Aorta (tissue), 5 donors: ENCODE data around the gene RNF31. TPM values are rescaled to one million over a fixed set of nuclear protein-coding genes. Genes with fewer than 3 reads are reported as not detected.

ENCODE experiments used
- ATAC-seq: fragments of 200-7000 bp; cut with Tn5 transposase; one replicate; pipeline ENCODE4 v1.9.1; 2022; ENCODE audit warnings: moderate library complexity; ENCODE audit not compliant: low FRiP score
- DNase-seq, 2 donors: peaks; one replicate each; pipeline ENCODE4 v3.0.0-alpha.2; 2020
- H3K27ac ChIP-seq, 2 donors: one replicate each; pipeline ENCODE4 v1.5.1; 2013; ENCODE audit warnings: low read length in 2 of 2, mild to moderate bottlenecking in 2 of 2, moderate library complexity in 2 of 2, control low read depth in 1 of 2, inconsistent platforms in 1 of 2, low read depth in 1 of 2
- H3K27me3 ChIP-seq, 2 donors: one replicate each; pipeline ENCODE4 v1.6.1; 2013; ENCODE audit warnings: control low read depth in 1 of 2, low read length in 1 of 2, mild to moderate bottlenecking in 1 of 2, moderate library complexity in 1 of 2; ENCODE audit not compliant: insufficient read depth in 2 of 2, control insufficient read depth in 1 of 2
- H3K36me3 ChIP-seq, 2 donors: one replicate each; pipeline ENCODE4 v1.6.1; 2013; ENCODE audit warnings: control low read depth in 1 of 2, low read length in 1 of 2, mild to moderate bottlenecking in 1 of 2; ENCODE audit not compliant: insufficient read depth in 2 of 2, control insufficient read depth in 1 of 2
- H3K4me1 ChIP-seq, 2 donors: one replicate each; pipeline ENCODE4 v1.6.1; 2013; ENCODE audit warnings: low read length in 2 of 2, control low read depth in 1 of 2, mild to moderate bottlenecking in 1 of 2, moderate library complexity in 1 of 2; ENCODE audit not compliant: insufficient read depth in 2 of 2, control insufficient read depth in 1 of 2
- H3K4me3 ChIP-seq, 2 donors: one replicate each; pipeline ENCODE4 v1.5.1; 2013; ENCODE audit warnings: low read length in 2 of 2, control low read depth in 1 of 2, mild to moderate bottlenecking in 1 of 2
- H3K9me3 ChIP-seq: one replicate; pipeline ENCODE4 v1.6.1; 2013; ENCODE audit warnings: mild to moderate bottlenecking, low read length; ENCODE audit not compliant: control insufficient read depth
- WGBS, 2 donors: extraction: QIAGEN DNeasy Blood & Tissue Kit; methylation state at CpG; one replicate each; pipeline ENCODE4 v1.1.7; 2013; 5-methylcytosine and 5-hydroxymethylcytosine counted together
- intact Hi-C, 2 donors: fragments of 100-400 bp; cut with DNase I; formaldehyde crosslinking; loops; one replicate each; pipeline versions ENCODE4 v1.14.2 to v1.15.0; 2022
- polyA plus RNA-seq, 2 donors: library from polyadenylated mRNA; stranded (reverse); fragments of 200-250 nt; gene quantifications; one replicate each; pipeline ENCODE4 v1.2.3, GENCODE V29; 2013
- total RNA-seq, 2 donors: library from RNA; stranded (reverse); fragmentation: NEBNext Ultra II Directional; extraction: Animal tissue kit (Norgen Biotek cat#: 25700); gene quantifications; one replicate each; pipeline ENCODE4 v1.2.1, GENCODE V29; 2021
- donor health status: healthy with polysubstance abuse.
- donor health status: Bipolar disorder and iron deficiency.
- donor health status: DM: no; HTN: no; CAD: no.
- donor health status: DM: no; HTN: no; CAD: no.
- donor health status: DM: yes; HTN: yes; CAD: no.

Gene RNF31
- total and polyA plus RNA-seq, 4 donors = 9.1 to 167 (median 56.3) TPM

DNA sequence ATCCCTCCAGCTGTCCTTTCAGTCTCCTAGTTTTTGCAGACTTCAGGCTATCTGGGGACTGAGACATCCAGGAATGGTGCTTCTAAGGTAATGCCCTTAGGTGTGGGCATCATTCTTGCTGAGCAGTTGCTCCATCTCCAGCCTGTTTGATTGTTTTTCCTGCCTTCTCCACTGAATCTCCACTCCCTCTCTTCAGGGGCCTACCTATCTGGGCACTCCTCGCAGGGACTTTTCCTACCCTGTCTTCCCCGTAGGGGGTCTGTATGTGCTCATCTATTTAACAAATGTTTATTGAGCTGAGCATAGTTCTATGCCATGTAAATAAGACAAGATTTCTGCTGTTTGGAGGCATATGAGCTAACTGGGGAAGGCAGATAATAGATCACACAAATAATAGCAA, 14.3 kb upstream of the RNF31 start:
- DNase-seq (no peak), ATAC-seq (no peak)
- Histone ChIP-seq H3K9me3 (no peaks in the 10 kb centered on the region), H3K36me3 (no peaks in the 10 kb centered on the region), H3K27me3 (no peaks in the 10 kb centered on the region), H3K27ac (no peak overlapping the region), H3K4me3 (no peak overlapping the region), H3K4me1 (no peaks in the 10 kb centered on the region)
- intact Hi-C loops = loop anchor here in 1 of 2 donors (1.0 kb wide), 1 partner anchor 17 kb away; no protein-coding TSS in a partner anchor
- WGBS, 2 donors = 93 to 94% methylated on average over 2 of the region's 2 CpGs

GRCh38 chr14:24133735-24134134, 13.6 kb upstream of the RNF31 start:
- Histone ChIP-seq H3K4me3 (no peak overlapping the region), H3K27ac (no peak overlapping the region), H3K4me1 (no peaks in the 10 kb centered on the region), H3K27me3 (no peaks in the 10 kb centered on the region), H3K9me3 (no peaks in the 10 kb centered on the region), H3K36me3 (no peaks in the 10 kb centered on the region)
- intact Hi-C loops = loop anchor here in 1 of 2 donors (1.0 kb wide), 1 partner anchor 17 kb away; no protein-coding TSS in a partner anchor
- ATAC-seq = no peak
- 96 to 97% methylated on average over 1 of the region's 1 CpG for WGBS, 2 donors
- DNase-seq = no peak

DNA sequence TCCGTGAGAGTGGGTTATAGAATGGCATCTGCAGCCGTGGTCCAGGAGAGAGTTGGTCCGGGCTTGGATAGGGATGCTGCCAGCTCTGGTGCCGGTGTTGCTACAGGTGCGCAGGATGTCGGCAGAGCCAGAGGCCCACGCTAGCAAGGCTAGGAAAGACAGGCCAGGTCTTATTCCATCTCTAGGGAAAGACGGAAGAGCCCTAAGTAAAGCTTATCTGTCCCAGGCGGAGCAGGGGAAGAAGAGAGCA, 11.8 kb upstream of the RNF31 start:
- DNase-seq (no peak), ATAC-seq (peak; percentile 1)
- Histone ChIP-seq H3K4me3 (peak overlapping the region; percentile 36 to 92), H3K4me1 (no peaks in the 10 kb centered on the region), H3K36me3 (no peaks in the 10 kb centered on the region), H3K9me3 (no peaks in the 10 kb centered on the region), H3K27ac (peak overlapping the region in 1 of 2 donors; percentile 26), H3K27me3 (no peaks in the 10 kb centered on the region)
- intact Hi-C loops = no loop called here
- 2% methylated on average over 9 of the region's 9 CpGs for WGBS, 2 donors

- no peaks in the 10 kb centered on the region for H3K4me1 ChIP-seq
- ATAC-seq (peak; percentile 99), DNase-seq (peak; percentile 96 to 98)
- H3K27ac ChIP-seq = peak within 1 kb of the TSS in 1 of 2 donors; percentile 26
- no peaks in the 10 kb centered on the region for H3K27me3 ChIP-seq
- H3K9me3 ChIP-seq = no peaks in the 10 kb centered on the region
- 0 to 1% methylated on average over 39 to 75 of the region's 75 CpGs for WGBS, 2 donors
- intact Hi-C loops = no loop called here
- peak within 1 kb of the TSS; percentile 71 to 92 for H3K4me3 ChIP-seq
- no peaks in the 10 kb centered on the region for H3K36me3 ChIP-seq
Observed at GRCh38 chr14:24135834-24136683, 11.2 kb upstream of the RNF31 start, which contains the start of gene PSME1. Gene PSME1 (plus strand): TSS chr14:24136194. CDS start chr14:24136263, 69 bp downstream.

DNA sequence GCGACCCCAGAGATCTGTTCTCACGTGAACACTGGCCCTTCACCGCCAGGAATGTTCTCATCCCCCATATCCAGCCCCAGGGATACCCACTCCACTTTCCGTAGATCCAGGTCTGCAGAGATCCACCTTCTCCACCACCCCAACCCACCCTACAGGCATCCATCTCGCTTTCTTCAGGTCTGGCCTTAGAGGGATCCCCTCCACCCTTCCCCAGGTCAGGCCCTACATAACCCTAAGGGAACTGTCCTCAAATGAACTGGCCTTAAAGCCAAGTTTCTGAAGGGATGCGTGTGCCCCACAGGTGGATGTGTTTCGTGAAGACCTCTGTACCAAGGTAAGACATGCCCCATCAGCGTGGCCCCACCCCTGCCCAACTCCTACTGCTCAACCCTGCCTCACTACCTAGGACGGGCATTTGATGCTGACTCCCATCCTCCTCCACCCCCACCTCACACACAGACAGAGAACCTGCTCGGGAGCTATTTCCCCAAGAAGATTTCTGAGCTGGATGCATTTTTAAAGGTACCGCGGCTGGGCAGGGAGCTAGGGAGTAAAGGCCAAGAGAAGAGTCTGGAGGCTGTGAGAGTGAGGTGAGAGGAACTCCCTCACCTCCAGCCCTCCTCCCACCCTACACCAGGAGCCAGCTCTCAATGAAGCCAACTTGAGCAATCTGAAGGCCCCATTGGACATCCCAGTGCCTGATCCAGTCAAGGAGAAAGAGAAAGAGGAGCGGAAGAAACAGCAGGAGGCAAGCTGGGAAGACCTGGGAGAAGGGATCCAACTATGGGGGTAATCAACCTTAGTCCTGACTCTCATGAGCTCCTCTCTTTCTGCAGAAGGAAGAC, 10.4 kb upstream of the RNF31 start:
- ATAC-seq = no peak
- 33 to 41% methylated on average over 13 of the region's 13 CpGs for WGBS, 2 donors
- H3K4me1 ChIP-seq = no peaks in the 10 kb centered on the region
- no peaks in the 10 kb centered on the region for H3K9me3 ChIP-seq
- peak overlapping the region in 1 of 2 donors; percentile 14 for H3K27ac ChIP-seq
- no peaks in the 10 kb centered on the region for H3K36me3 ChIP-seq
- H3K4me3 ChIP-seq = peak overlapping the region; percentile 71 to 92
- intact Hi-C loops = no loop called here
- peak; percentile 34 to 36 for DNase-seq
- no peaks in the 10 kb centered on the region for H3K27me3 ChIP-seq

GRCh38 chr14:24137529-24138395, 9.5 kb upstream of the RNF31 start:
- Histone ChIP-seq H3K9me3 (no peaks in the 10 kb centered on the region), H3K4me1 (no peaks in the 10 kb centered on the region), H3K36me3 (no peaks in the 10 kb centered on the region), H3K27me3 (no peaks in the 10 kb centered on the region), H3K27ac (no peak overlapping the region), H3K4me3 (no peak overlapping the region)
- DNase-seq (peak; percentile 21 to 74), ATAC-seq (no peak)
- WGBS, 2 donors = 88 to 91% methylated on average over 8 of the region's 8 CpGs
- intact Hi-C loops = no loop called here

DNA sequence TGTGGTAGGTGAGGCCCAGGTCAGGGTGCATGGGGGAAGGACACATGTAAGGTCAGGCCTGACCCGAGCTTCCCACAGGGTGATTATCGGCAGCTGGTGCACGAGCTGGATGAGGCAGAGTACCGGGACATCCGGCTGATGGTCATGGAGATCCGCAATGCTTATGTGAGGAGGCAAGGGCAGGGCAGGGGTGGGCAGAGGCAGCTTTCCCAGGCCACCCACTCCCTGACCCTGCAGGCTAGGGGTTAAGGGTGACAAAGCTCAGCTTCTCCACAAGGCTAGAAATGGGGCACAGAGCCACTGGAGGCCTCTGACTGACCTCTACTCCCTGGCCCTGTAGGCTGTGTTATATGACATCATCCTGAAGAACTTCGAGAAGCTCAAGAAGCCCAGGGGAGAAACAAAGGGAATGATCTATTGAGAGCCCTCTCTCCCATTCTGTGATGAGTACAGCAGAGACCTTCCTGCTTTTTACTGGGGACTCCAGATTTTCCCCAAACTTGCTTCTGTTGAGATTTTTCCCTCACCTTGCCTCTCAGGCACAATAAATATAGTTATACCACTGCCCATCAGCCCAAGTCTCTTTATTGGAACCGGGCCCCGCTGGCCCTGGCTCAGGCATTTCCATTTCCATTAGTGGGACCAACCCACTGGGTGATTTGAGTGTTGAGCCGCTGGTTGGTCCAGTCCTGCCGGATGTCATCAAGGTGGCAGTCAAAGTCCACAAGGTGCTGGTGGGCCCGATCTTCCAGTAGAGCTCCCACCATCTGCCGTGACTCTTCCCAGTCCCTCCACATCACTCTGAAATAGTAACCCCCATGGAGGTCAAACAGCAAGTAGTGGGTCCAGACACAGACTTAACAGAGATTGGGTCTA, 8.7 kb upstream of the RNF31 start:
- Histone ChIP-seq H3K4me1 (no peaks in the 10 kb centered on the region), H3K9me3 (no peaks in the 10 kb centered on the region), H3K27me3 (no peaks in the 10 kb centered on the region), H3K36me3 (no peaks in the 10 kb centered on the region), H3K27ac (no peak overlapping the region), H3K4me3 (no peak overlapping the region)
- WGBS, 2 donors = 85% methylated on average over 13 of the region's 13 CpGs
- intact Hi-C loops = no loop called here
- ATAC-seq (no peak), DNase-seq (peak; percentile 45 to 59)
